Tibial artery (tissue), 4 donors: ENCODE measurements around the gene IRX1.

Source experiments
- DNase-seq, 2 donors: peaks; one replicate each; pipeline ENCODE4 v3.0.0-alpha.2; 2019
- H3K27ac ChIP-seq, 2 donors: fragments of 200-600 bp; sonication (generic) in 1 of 2; 1 replicate in 1 of 2; 2 replicates in 1 of 2; pipeline ENCODE4 v1.5.1; 2018 to 2019; ENCODE audit warnings: mild to moderate bottlenecking in 1 of 2
- H3K27me3 ChIP-seq, 2 donors: fragments of 200-600 bp; sonication (generic) in 1 of 2; one replicate each; pipeline versions ENCODE4 v1.5.1 to v1.6.0; 2016 to 2019
- H3K36me3 ChIP-seq, 3 donors: fragments of 200-600 bp; sonication (generic) in 2 of 3; one replicate each; pipeline ENCODE4 v1.5.1; 2016 to 2019; ENCODE audit warnings: mild to moderate bottlenecking in 2 of 3
- H3K4me1 ChIP-seq, 4 donors: fragments of 200-600 bp; sonication (generic) in 2 of 4; 1 replicate in 3 of 4; 2 replicates in 1 of 4; pipeline ENCODE4 v1.5.1; 2016 to 2019
- H3K4me3 ChIP-seq, 2 donors: fragments of 200-600 bp; sonication (generic) in 1 of 2; 1 replicate in 1 of 2; 2 replicates in 1 of 2; pipeline ENCODE4 v1.5.1; 2018 to 2019; ENCODE audit warnings: mild to moderate bottlenecking in 2 of 2
- H3K9me3 ChIP-seq, 3 donors: fragments of 200-600 bp; sonication (generic) in 1 of 3; one replicate each; pipeline ENCODE4 v1.5.1; 2016 to 2019
- CTCF ChIP-seq, 2 experiments: fragments of 200-600 bp in 1 of 2; fragments of 450-650 bp in 1 of 2; IDR thresholded peaks; one replicate each; pipeline ENCODE4 v1.5.1; 2017 to 2019; ENCODE audit warnings: antibody characterized with exemption in 2 of 2, mild to moderate bottlenecking in 1 of 2, moderate library complexity in 1 of 2
- intact Hi-C: fragments of 100-400 bp; cut with DNase I; formaldehyde crosslinking; loops from one replicate; pipeline ENCODE4 v1.15.0; 2023; ENCODE audit warnings: low total_unique reads

Gene IRX1

GRCh38 chr5:3596261-3596825, 711 bp downstream of the IRX1 start:
- Histone ChIP-seq H3K4me3 (peak overlapping the region in 1 of 2 donors; percentile 12), H3K27ac (no peak overlapping the region), H3K4me1 (peaks cover 0 to 41% (median 27%) of the 10 kb centered on the region in 4 donors), H3K36me3 (no peaks in the 10 kb centered on the region), H3K27me3 (peaks cover 0 to 94% of the 10 kb centered on the region in 2 donors), H3K9me3 (peaks cover 0 to 2% (median 0%) of the 10 kb centered on the region in 3 donors)
- DNase-seq = no peak
- intact Hi-C loops = no loop called here
- TF ChIP-seq CTCF (IDR thresholded peaks at IDR 0.05) = no peak

GRCh38 chr5:3596857-3597166, 1.2 kb downstream of the IRX1 start:
- intact Hi-C loops = no loop called here
- Histone ChIP-seq H3K4me1 (peaks cover 0 to 37% (median 26%) of the 10 kb centered on the region in 4 donors), H3K4me3 (no peak overlapping the region), H3K27ac (no peak overlapping the region), H3K27me3 (peaks cover 0 to 94% of the 10 kb centered on the region in 2 donors), H3K36me3 (no peaks in the 10 kb centered on the region), H3K9me3 (peaks cover 0 to 2% (median 0%) of the 10 kb centered on the region in 3 donors)
- DNase-seq = no peak
- no peak for TF ChIP-seq CTCF (IDR thresholded peaks at IDR 0.05)

GRCh38 chr5:3597167-3598007, 1.8 kb downstream of the IRX1 start:
- Histone ChIP-seq H3K4me3 (no peak overlapping the region), H3K27me3 (peaks cover 0 to 94% of the 10 kb centered on the region in 2 donors), H3K27ac (no peak overlapping the region), H3K9me3 (peaks cover 0 to 2% (median 0%) of the 10 kb centered on the region in 3 donors), H3K36me3 (no peaks in the 10 kb centered on the region), H3K4me1 (peaks cover 0 to 42% (median 31%) of the 10 kb centered on the region in 4 donors)
- DNase-seq = no peak
- no peak for TF ChIP-seq CTCF (IDR thresholded peaks at IDR 0.05)
- intact Hi-C loops = no loop called here

GRCh38 chr5:3598207-3598606, 2.6 kb downstream of the IRX1 start:
- DNase-seq = no peak
- H3K4me3 ChIP-seq = no peak overlapping the region
- TF ChIP-seq CTCF (IDR thresholded peaks at IDR 0.05) = no peak
- peaks cover 0 to 2% (median 0%) of the 10 kb centered on the region in 3 donors for H3K9me3 ChIP-seq
- H3K27ac ChIP-seq = no peak overlapping the region
- H3K27me3 ChIP-seq = peaks cover 0 to 94% of the 10 kb centered on the region in 2 donors
- intact Hi-C loops = no loop called here
- H3K4me1 ChIP-seq = peaks cover 0 to 48% (median 36%) of the 10 kb centered on the region in 4 donors
- H3K36me3 ChIP-seq = no peaks in the 10 kb centered on the region

GRCh38 chr5:3598769-3599211, 3.2 kb downstream of the IRX1 start:
- DNase-seq = no peak
- no peak for TF ChIP-seq CTCF (IDR thresholded peaks at IDR 0.05)
- intact Hi-C loops = no loop called here
- Histone ChIP-seq H3K27ac (no peak overlapping the region), H3K4me1 (peaks cover 0 to 48% (median 36%) of the 10 kb centered on the region in 4 donors), H3K4me3 (no peak overlapping the region), H3K27me3 (peaks cover 0 to 94% of the 10 kb centered on the region in 2 donors), H3K9me3 (peaks cover 0 to 2% (median 0%) of the 10 kb centered on the region in 3 donors), H3K36me3 (no peaks in the 10 kb centered on the region)
